Neural crest cell (in vitro differentiated cells): ENCODE measurements around the gene YARS1. TPM values are rescaled to one million over a fixed set of nuclear protein-coding genes. Genes with fewer than 3 reads are reported as not detected.

Experiments
- DNase-seq: peaks from one replicate; pipeline ENCODE4 v3.0.0; 2021; ENCODE audit warnings: low read depth, mixed read lengths, low spot score
- H3K27ac Mint-ChIP-seq: one replicate; pipeline ENCODE4 v1.8.0; 2021; ENCODE audit warnings: mild to moderate bottlenecking, mixed read lengths; ENCODE audit not compliant: unreplicated experiment
- H3K27me3 Mint-ChIP-seq: 2 replicates; pipeline ENCODE4 v1.8.0; 2021; ENCODE audit warnings: low read depth, mild to moderate bottlenecking, mixed read lengths
- H3K36me3 Mint-ChIP-seq: 2 replicates; pipeline ENCODE4 v1.8.0; 2021; ENCODE audit warnings: low read depth, mild to moderate bottlenecking, mixed read lengths
- H3K4me1 Mint-ChIP-seq: 2 replicates; pipeline ENCODE4 v1.8.0; 2021; ENCODE audit warnings: mixed read lengths
- H3K4me3 Mint-ChIP-seq: one replicate; pipeline ENCODE4 v1.8.0; 2021; ENCODE audit warnings: mild to moderate bottlenecking, mixed read lengths
- H3K9me3 Mint-ChIP-seq: 2 replicates; pipeline ENCODE4 v1.8.0; 2021; ENCODE audit warnings: mixed read lengths
- total RNA-seq: library from RNA; stranded (reverse); gene quantifications from 2 replicates; pipeline ENCODE4 v1.2.1, GENCODE V29; 2021
- TF ChIP-seq, protein P1 (sequence below): fragments of 200-600 bp; sonication (generic); conservative IDR thresholded peaks from 2 replicates; pipeline ENCODE4 v1.5.0; 2021; ENCODE audit warnings: antibody characterized with exemption, mild to moderate bottlenecking

YARS1 gene
- total RNA-seq, 1 donor from 2014 or later, result 140 TPM

DNA sequence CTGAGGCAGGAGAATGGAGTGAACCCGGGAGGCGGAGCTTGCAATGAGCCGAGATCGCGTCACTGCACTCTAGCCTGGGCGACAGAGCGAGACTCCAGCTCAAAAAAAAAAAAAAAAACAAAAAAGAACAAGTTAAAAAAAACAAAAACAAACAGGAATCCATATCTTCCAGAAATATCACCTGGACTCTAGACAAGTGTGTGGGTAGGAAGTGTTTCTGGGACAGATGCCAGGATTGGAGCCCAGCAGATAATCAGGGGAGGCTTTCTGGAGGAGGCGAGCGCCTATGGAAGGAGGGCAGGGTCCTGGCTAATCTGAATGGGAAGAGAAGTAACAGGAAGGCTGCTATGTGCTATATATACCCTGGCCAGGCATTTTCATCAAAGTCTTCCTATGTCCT, 71.0 kb downstream of the YARS1 start:
- no peak overlapping the region for H3K27ac Mint-ChIP-seq
- peaks cover 2% of the 10 kb centered on the region for H3K27me3 Mint-ChIP-seq
- peaks cover 19% of the 10 kb centered on the region for H3K4me1 Mint-ChIP-seq
- DNase-seq, result no peak
- H3K36me3 Mint-ChIP-seq, result no peaks in the 10 kb centered on the region
- H3K9me3 Mint-ChIP-seq, result no peaks in the 10 kb centered on the region
- H3K4me3 Mint-ChIP-seq, result peak overlapping the region; percentile 60
- TF ChIP-seq, protein P1, sequence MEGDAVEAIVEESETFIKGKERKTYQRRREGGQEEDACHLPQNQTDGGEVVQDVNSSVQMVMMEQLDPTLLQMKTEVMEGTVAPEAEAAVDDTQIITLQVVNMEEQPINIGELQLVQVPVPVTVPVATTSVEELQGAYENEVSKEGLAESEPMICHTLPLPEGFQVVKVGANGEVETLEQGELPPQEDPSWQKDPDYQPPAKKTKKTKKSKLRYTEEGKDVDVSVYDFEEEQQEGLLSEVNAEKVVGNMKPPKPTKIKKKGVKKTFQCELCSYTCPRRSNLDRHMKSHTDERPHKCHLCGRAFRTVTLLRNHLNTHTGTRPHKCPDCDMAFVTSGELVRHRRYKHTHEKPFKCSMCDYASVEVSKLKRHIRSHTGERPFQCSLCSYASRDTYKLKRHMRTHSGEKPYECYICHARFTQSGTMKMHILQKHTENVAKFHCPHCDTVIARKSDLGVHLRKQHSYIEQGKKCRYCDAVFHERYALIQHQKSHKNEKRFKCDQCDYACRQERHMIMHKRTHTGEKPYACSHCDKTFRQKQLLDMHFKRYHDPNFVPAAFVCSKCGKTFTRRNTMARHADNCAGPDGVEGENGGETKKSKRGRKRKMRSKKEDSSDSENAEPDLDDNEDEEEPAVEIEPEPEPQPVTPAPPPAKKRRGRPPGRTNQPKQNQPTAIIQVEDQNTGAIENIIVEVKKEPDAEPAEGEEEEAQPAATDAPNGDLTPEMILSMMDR, result no peak

- TF ChIP-seq, protein P1, result no peak
- H3K4me3 Mint-ChIP-seq, result no peak overlapping the region
- no peak for DNase-seq
- peaks cover 19% of the 10 kb centered on the region for H3K4me1 Mint-ChIP-seq
- no peaks in the 10 kb centered on the region for H3K36me3 Mint-ChIP-seq
- H3K27ac Mint-ChIP-seq, result no peak overlapping the region
- H3K27me3 Mint-ChIP-seq, result peaks cover 7% of the 10 kb centered on the region
- H3K9me3 Mint-ChIP-seq, result no peaks in the 10 kb centered on the region
These were observed 73.1 kb downstream of the YARS1 start for GRCh38 chr1:32744071-32744425.

- H3K4me1 Mint-ChIP-seq, result peaks cover 13% of the 10 kb centered on the region
- H3K27ac Mint-ChIP-seq, result no peak overlapping the region
- H3K36me3 Mint-ChIP-seq, result no peaks in the 10 kb centered on the region
- no peak for DNase-seq
- TF ChIP-seq, protein P1, result no peak
- no peaks in the 10 kb centered on the region for H3K9me3 Mint-ChIP-seq
- peak overlapping the region; percentile 84 for H3K4me3 Mint-ChIP-seq
- H3K27me3 Mint-ChIP-seq, result peaks cover 7% of the 10 kb centered on the region
These were observed 73.6 kb downstream of the YARS1 start for GRCh38 chr1:32743380-32744070.

DNA sequence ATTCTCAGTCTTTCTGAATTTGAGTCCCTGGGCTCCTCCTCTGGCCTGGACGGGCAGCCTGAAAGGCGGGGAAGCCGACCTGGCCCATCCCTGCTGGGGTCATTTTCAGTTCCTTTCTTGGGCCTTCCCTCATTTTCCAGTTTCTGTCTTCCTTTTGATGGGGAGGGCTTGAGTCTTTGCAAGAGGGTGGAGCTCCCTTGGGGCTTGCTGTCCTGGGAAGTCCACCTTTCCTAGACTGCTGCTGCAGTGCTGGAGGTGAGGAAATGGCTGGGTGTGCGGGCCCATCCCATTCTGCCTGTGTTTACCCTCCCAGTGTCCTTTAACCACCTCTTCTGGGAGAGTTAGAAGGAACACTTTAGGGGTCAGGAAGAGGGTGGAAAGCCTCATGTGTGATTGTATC, 74.2 kb downstream of the YARS1 start:
- DNase-seq, result no peak
- Mint-ChIP-seq H3K4me1 (peaks cover 9% of the 10 kb centered on the region), H3K27me3 (peaks cover 7% of the 10 kb centered on the region), H3K27ac (no peak overlapping the region), H3K36me3 (no peaks in the 10 kb centered on the region), H3K9me3 (no peaks in the 10 kb centered on the region), H3K4me3 (peak overlapping the region; percentile 84)
- TF ChIP-seq, protein P1, result no peak

GRCh38 chr1:32742199-32742947, 74.8 kb downstream of the YARS1 start:
- DNase-seq, result no peak
- peaks cover 7% of the 10 kb centered on the region for H3K27me3 Mint-ChIP-seq
- peak overlapping the region; percentile 19 for H3K27ac Mint-ChIP-seq

More at GRCh38 chr1:32742199-32742947, 74.8 kb downstream of the YARS1 start:
- Mint-ChIP-seq H3K36me3 (no peaks in the 10 kb centered on the region), H3K4me3 (peak overlapping the region; percentile 84), H3K4me1 (peaks cover 9% of the 10 kb centered on the region), H3K9me3 (no peaks in the 10 kb centered on the region)
- TF ChIP-seq, protein P1, result no peak
